GM10847 (cell line): ENCODE measurements around the gene PLSCR2.

Experiments
- POLR2A ChIP-seq: IDR thresholded peaks from 2 replicates; pipeline ENCODE4 v1.6.1; 2011; ENCODE audit not compliant: insufficient read length; ENCODE audit errors: extremely low read depth

Gene PLSCR2

GRCh38 chr3:146464005-146464595 lies 5.3 kb downstream of the PLSCR2 start:
- no peak for TF ChIP-seq POLR2A

GRCh38 chr3:146454796-146455195 lies 14.6 kb downstream of the PLSCR2 start:
- TF ChIP-seq POLR2A: no peak

GRCh38 chr3:146449613-146450012 lies 19.7 kb downstream of the PLSCR2 start:
- no peak for TF ChIP-seq POLR2A

- no peak for TF ChIP-seq POLR2A
These were observed 20.3 kb downstream of the PLSCR2 start for GRCh38 chr3:146449076-146449475.

- TF ChIP-seq POLR2A: no peak
These were observed 23.3 kb downstream of the PLSCR2 start for GRCh38 chr3:146446026-146446425.

- no peak for TF ChIP-seq POLR2A
These were observed 37.3 kb downstream of the PLSCR2 start for GRCh38 chr3:146432066-146432465.

- no peak for TF ChIP-seq POLR2A
These were observed 38.1 kb downstream of the PLSCR2 start for GRCh38 chr3:146431240-146431639.

GRCh38 chr3:146425341-146425740 lies 44.0 kb downstream of the PLSCR2 start:
- TF ChIP-seq POLR2A: no peak

- TF ChIP-seq POLR2A: no peak
These were observed 47.3 kb downstream of the PLSCR2 start for GRCh38 chr3:146421819-146422759.

- no peak for TF ChIP-seq POLR2A
These were observed 53.0 kb downstream of the PLSCR2 start for GRCh38 chr3:146416366-146416765.

GRCh38 chr3:146414010-146414409 lies 55.4 kb downstream of the PLSCR2 start:
- no peak for TF ChIP-seq POLR2A

GRCh38 chr3:146407956-146408355 lies 61.4 kb downstream of the PLSCR2 start:
- no peak for TF ChIP-seq POLR2A

- no peak for TF ChIP-seq POLR2A
These were observed 64.9 kb downstream of the PLSCR2 start for GRCh38 chr3:146404436-146404835.

GRCh38 chr3:146403792-146404191 lies 65.6 kb downstream of the PLSCR2 start:
- no peak for TF ChIP-seq POLR2A

- TF ChIP-seq POLR2A: no peak
These were observed 72.6 kb downstream of the PLSCR2 start for GRCh38 chr3:146396792-146397191.

GRCh38 chr3:146395164-146395563 lies 74.2 kb downstream of the PLSCR2 start:
- no peak for TF ChIP-seq POLR2A
